Esophagus muscularis mucosa (tissue), 3 donors: ENCODE measurements around the gene ENTPD6.

ENCODE experiments used
- CTCF ChIP-seq, 3 experiments: fragments of 200-600 bp in 2 of 3; fragments of 450-650 bp in 1 of 3; sonication (generic) in 2 of 3; IDR thresholded peaks; one replicate each; pipeline ENCODE4 v1.5.1; 2017 to 2019; ENCODE audit warnings: antibody characterized with exemption in 3 of 3, mild to moderate bottlenecking in 2 of 3, moderate library complexity in 1 of 3
- POLR2AphosphoS5 ChIP-seq, 2 donors: sonication (generic); formaldehyde crosslinking; IDR thresholded peaks; one replicate each; pipeline ENCODE4 v1.6.1; 2017; ENCODE audit warnings: antibody characterized with exemption in 2 of 2

DNA sequence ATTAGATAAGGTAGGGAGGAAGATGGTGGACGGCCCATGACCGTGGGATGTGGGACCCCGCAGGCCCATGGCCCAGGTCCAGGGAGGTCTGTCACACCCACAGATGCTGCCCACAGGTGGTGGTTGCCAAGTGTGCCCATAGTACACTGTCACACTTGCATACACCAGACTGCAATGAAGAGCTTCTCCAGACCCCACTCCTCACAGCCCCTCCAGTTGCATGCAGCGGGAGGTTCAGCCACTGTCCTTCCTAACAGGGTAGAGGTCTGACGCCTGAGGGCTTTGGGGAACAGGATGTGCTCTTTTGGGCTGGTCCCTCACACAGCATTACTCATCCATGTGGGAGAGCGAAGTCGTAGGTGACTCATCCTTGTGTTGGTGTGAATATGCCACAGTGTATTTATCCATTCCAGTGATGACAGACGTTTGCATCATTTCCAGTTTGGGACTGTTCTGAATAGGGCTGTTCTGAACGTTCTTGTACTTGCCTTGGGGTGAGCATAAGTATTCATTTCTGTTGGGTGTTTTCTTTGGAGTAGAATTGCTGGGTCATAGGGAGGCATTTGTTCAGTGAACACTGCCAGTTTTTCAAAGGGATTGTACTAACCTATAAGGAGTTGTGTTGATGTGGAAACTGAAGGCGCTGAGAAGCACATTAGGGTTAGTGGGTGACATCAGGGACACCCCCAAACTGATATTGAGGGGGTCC lies 42.3 kb downstream of the ENTPD6 start:
- TF ChIP-seq CTCF (IDR thresholded peaks at IDR 0.05) = no peak
- TF ChIP-seq POLR2AphosphoS5 (IDR thresholded peaks at IDR 0.05) = peak; percentile 96
